WTC11 (cell line): ENCODE measurements around the gene LSR. TPM values are rescaled to one million over a fixed set of nuclear protein-coding genes. Genes with fewer than 3 reads are reported as not detected.

Experiments
- ATAC-seq: fragments of 200-7000 bp; cut with Tn5 transposase; 2 replicates; pipeline ENCODE4 v1.10.0; 2021; ENCODE audit warnings: mild to moderate bottlenecking, moderate library complexity
- CTCF ChIA-PET: fragments of 300-600 bp; sonication (Branson Sonifier 250); formaldehyde crosslinking; loops from one replicate; lab custom pipeline; 2021; ENCODE audit warnings: antibody characterized with exemption; lab: Charles Lee
- POLR2A ChIA-PET: fragments of 350-600 bp; sonication (Branson Sonifier 250); formaldehyde crosslinking; loops from one replicate; lab custom pipeline; 2021; ENCODE audit warnings: antibody characterized with exemption; lab: Charles Lee
- DNase-seq: peaks from one replicate; pipeline ENCODE4 v3.0.0; 2021; ENCODE audit warnings: low spot score
- H3K27ac Mint-ChIP-seq: 2 replicates; pipeline ENCODE4 v1.8.0; 2021; ENCODE audit warnings: mixed read lengths
- H3K27me3 Mint-ChIP-seq: 2 replicates; pipeline ENCODE4 v1.8.0; 2021; ENCODE audit warnings: low read depth, mild to moderate bottlenecking, moderate library complexity, mixed read lengths
- H3K36me3 Mint-ChIP-seq: 2 replicates; pipeline ENCODE4 v1.8.0; 2021; ENCODE audit warnings: mixed read lengths
- H3K4me1 Mint-ChIP-seq: 2 replicates; pipeline ENCODE4 v1.8.0; 2022; ENCODE audit warnings: mixed read lengths
- H3K4me3 Mint-ChIP-seq: 2 replicates; pipeline ENCODE4 v1.8.0; 2021; ENCODE audit warnings: mild to moderate bottlenecking, moderate library complexity, mixed read lengths
- H3K9me3 Mint-ChIP-seq: 2 replicates; pipeline ENCODE4 v1.8.0; 2021; ENCODE audit warnings: mixed read lengths
- ATF1 ChIP-seq: sonication (generic); formaldehyde crosslinking; IDR thresholded peaks from 2 replicates; pipeline ENCODE4 v1.8.1; 2023; ENCODE audit warnings: mild to moderate bottlenecking, moderate library complexity, missing genetic modification reagents
- CBFB ChIP-seq: sonication (generic); formaldehyde crosslinking; IDR thresholded peaks from 2 replicates; pipeline ENCODE4 v1.8.1; 2022; ENCODE audit warnings: mild to moderate bottlenecking, low read depth, missing genetic modification reagents
- ETV6 ChIP-seq: sonication (generic); formaldehyde crosslinking; IDR thresholded peaks from 2 replicates; pipeline ENCODE4 v1.8.1; 2022; ENCODE audit warnings: mild to moderate bottlenecking, missing genetic modification reagents
- FOXK1 ChIP-seq: sonication (generic); formaldehyde crosslinking; IDR thresholded peaks from 2 replicates; pipeline ENCODE4 v1.8.0; 2022; ENCODE audit warnings: mild to moderate bottlenecking, moderate library complexity, missing genetic modification reagents
- FOXP1 ChIP-seq: sonication (generic); formaldehyde crosslinking; IDR thresholded peaks from 2 replicates; pipeline ENCODE4 v1.8.0; 2022; ENCODE audit warnings: missing genetic modification reagents, mild to moderate bottlenecking, moderate library complexity, borderline replicate concordance
- FOXP4 ChIP-seq: sonication (generic); formaldehyde crosslinking; IDR thresholded peaks from 2 replicates; pipeline ENCODE4 v1.8.0; 2022; ENCODE audit warnings: mild to moderate bottlenecking, missing genetic modification reagents
- GTF2I ChIP-seq: fragments of 250-450 bp; sonication (Bioruptor Pico); conservative IDR thresholded peaks from 2 replicates; pipeline ENCODE4 v1.4.0; 2021; ENCODE audit warnings: mild to moderate bottlenecking
- JAZF1 ChIP-seq: fragments of 250-450 bp; sonication (Bioruptor Pico); IDR thresholded peaks from 2 replicates; pipeline ENCODE4 v1.9.0; 2021; ENCODE audit warnings: moderate library complexity, mild to moderate bottlenecking, inconsistent platforms
- KAT7 ChIP-seq: sonication (generic); formaldehyde crosslinking; IDR thresholded peaks from 2 replicates; pipeline ENCODE4 v1.8.1; 2023; ENCODE audit warnings: missing genetic modification reagents, mild to moderate bottlenecking, borderline replicate concordance
- MAX ChIP-seq: sonication (generic); formaldehyde crosslinking; IDR thresholded peaks from 2 replicates; pipeline ENCODE4 v1.8.0; 2022; ENCODE audit warnings: mild to moderate bottlenecking, missing genetic modification reagents
- MLX ChIP-seq: sonication (generic); formaldehyde crosslinking; IDR thresholded peaks from 2 replicates; pipeline ENCODE4 v1.8.1; 2023; ENCODE audit warnings: mild to moderate bottlenecking, missing genetic modification reagents, moderate library complexity
- NFATC4 ChIP-seq: fragments of 250-450 bp; sonication (Bioruptor Pico); IDR thresholded peaks from 2 replicates; pipeline ENCODE4 v1.9.0; 2021; ENCODE audit warnings: mild to moderate bottlenecking
- NR2C2 ChIP-seq: sonication (generic); formaldehyde crosslinking; IDR thresholded peaks from 2 replicates; pipeline ENCODE4 v1.8.0; 2022; ENCODE audit warnings: mild to moderate bottlenecking, missing genetic modification reagents
- OVOL2 ChIP-seq: fragments of 250-450 bp; sonication (Bioruptor Pico); IDR thresholded peaks from 2 replicates; pipeline ENCODE4 v1.9.0; 2021; ENCODE audit warnings: mild to moderate bottlenecking, borderline replicate concordance
- RORB ChIP-seq: fragments of 250-450 bp; sonication (Bioruptor Pico); IDR thresholded peaks from 2 replicates; pipeline ENCODE4 v1.9.0; 2021; ENCODE audit warnings: mild to moderate bottlenecking
- SMAD3 ChIP-seq: sonication (generic); formaldehyde crosslinking; IDR thresholded peaks from 2 replicates; pipeline ENCODE4 v1.8.0; 2022; ENCODE audit warnings: missing genetic modification reagents, mild to moderate bottlenecking, borderline replicate concordance
- SMAD4 ChIP-seq: sonication (generic); formaldehyde crosslinking; IDR thresholded peaks from 2 replicates; pipeline ENCODE4 v1.8.0; 2022; ENCODE audit warnings: mild to moderate bottlenecking, missing genetic modification reagents
- TEAD1 ChIP-seq: sonication (generic); formaldehyde crosslinking; IDR thresholded peaks from 2 replicates; pipeline ENCODE4 v1.8.0; 2022; ENCODE audit warnings: mild to moderate bottlenecking, missing genetic modification reagents
- TP53 ChIP-seq: sonication (generic); formaldehyde crosslinking; IDR thresholded peaks from 2 replicates; pipeline ENCODE4 v1.8.1; 2023; ENCODE audit warnings: mild to moderate bottlenecking, missing genetic modification reagents
- ZNF232 ChIP-seq: sonication (generic); formaldehyde crosslinking; IDR thresholded peaks from 2 replicates; pipeline ENCODE4 v1.8.0; 2022; ENCODE audit warnings: mild to moderate bottlenecking, missing genetic modification reagents
- ZNF263 ChIP-seq: sonication (generic); formaldehyde crosslinking; IDR thresholded peaks from 2 replicates; pipeline ENCODE4 v1.8.1; 2022; ENCODE audit warnings: low read depth, mild to moderate bottlenecking, moderate library complexity, missing genetic modification reagents
- ZNF281 ChIP-seq: sonication (generic); formaldehyde crosslinking; IDR thresholded peaks from 2 replicates; pipeline ENCODE4 v1.8.0; 2023; ENCODE audit warnings: mild to moderate bottlenecking, missing genetic modification reagents
- total RNA-seq: library from RNA; stranded (reverse); gene quantifications from 3 replicates; pipeline ENCODE4 v1.2.3, GENCODE V29; 2021
- TF ChIP-seq, protein P1 (sequence below): fragments of 250-450 bp; sonication (Bioruptor Pico); IDR thresholded peaks from 2 replicates; pipeline ENCODE4 v1.9.0; 2021; ENCODE audit warnings: mild to moderate bottlenecking
- TF ChIP-seq, protein P2 (sequence below): sonication (generic); formaldehyde crosslinking; IDR thresholded peaks from 2 replicates; pipeline ENCODE4 v1.8.0; 2023; ENCODE audit warnings: missing genetic modification reagents, mild to moderate bottlenecking, borderline replicate concordance

LSR gene
- total RNA-seq, 1 experiment from 2014 or later: 130 TPM

DNA sequence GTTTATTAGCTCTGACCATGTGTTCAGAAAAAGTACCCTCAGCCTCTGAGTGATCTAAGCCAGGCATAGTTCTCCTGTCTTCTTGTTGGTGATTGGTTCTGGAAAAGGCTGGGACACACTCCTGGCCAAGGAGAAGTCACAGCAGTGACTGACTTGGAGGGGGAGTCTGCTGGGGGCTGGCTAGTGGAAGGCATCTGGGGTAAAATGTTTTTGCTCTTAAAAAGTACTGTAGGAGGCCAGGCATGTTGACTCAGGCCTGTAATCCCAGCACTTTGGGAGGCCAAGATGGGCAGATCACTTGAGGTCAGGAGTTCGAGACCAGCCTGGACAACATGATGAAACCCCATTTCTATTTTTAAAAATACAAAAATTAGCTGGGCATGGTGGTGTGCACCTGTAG lies 41.9 kb upstream of the LSR start:
- no peak for ATAC-seq
- CTCF ChIA-PET: no interaction called here
- Mint-ChIP-seq H3K27ac (0 out of 2 replicates have a peak overlapping the region, but pooled peaks have one; percentile 41), H3K4me3 (no peak overlapping the region), H3K27me3 (no peaks in the 10 kb centered on the region; the same call in 1 of the 2 replicates), H3K4me1 (peaks cover 43% of the 10 kb centered on the region), H3K36me3 (0 out of 2 replicates have a peak, but pooled peaks cover 4% of the 10 kb centered on the region), H3K9me3 (peaks cover 10% of the 10 kb centered on the region)
- DNase-seq: no peak
- no peak for TF ChIP-seq ATF1 (CRISPR knock-in tag)
- TF ChIP-seq CBFB (CRISPR knock-in tag): no peak
- no peak for TF ChIP-seq FOXK1 (CRISPR knock-in tag)
- TF ChIP-seq, protein P1, sequence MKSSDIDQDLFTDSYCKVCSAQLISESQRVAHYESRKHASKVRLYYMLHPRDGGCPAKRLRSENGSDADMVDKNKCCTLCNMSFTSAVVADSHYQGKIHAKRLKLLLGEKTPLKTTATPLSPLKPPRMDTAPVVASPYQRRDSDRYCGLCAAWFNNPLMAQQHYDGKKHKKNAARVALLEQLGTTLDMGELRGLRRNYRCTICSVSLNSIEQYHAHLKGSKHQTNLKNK (CRISPR knock-in tag): no peak
- no peak for TF ChIP-seq NR2C2
- TF ChIP-seq OVOL2 (CRISPR knock-in tag): no peak
- no peak for TF ChIP-seq ZNF281 (CRISPR knock-in tag)
- no peak for TF ChIP-seq TP53 (CRISPR knock-in tag)
- TF ChIP-seq, protein P2, sequence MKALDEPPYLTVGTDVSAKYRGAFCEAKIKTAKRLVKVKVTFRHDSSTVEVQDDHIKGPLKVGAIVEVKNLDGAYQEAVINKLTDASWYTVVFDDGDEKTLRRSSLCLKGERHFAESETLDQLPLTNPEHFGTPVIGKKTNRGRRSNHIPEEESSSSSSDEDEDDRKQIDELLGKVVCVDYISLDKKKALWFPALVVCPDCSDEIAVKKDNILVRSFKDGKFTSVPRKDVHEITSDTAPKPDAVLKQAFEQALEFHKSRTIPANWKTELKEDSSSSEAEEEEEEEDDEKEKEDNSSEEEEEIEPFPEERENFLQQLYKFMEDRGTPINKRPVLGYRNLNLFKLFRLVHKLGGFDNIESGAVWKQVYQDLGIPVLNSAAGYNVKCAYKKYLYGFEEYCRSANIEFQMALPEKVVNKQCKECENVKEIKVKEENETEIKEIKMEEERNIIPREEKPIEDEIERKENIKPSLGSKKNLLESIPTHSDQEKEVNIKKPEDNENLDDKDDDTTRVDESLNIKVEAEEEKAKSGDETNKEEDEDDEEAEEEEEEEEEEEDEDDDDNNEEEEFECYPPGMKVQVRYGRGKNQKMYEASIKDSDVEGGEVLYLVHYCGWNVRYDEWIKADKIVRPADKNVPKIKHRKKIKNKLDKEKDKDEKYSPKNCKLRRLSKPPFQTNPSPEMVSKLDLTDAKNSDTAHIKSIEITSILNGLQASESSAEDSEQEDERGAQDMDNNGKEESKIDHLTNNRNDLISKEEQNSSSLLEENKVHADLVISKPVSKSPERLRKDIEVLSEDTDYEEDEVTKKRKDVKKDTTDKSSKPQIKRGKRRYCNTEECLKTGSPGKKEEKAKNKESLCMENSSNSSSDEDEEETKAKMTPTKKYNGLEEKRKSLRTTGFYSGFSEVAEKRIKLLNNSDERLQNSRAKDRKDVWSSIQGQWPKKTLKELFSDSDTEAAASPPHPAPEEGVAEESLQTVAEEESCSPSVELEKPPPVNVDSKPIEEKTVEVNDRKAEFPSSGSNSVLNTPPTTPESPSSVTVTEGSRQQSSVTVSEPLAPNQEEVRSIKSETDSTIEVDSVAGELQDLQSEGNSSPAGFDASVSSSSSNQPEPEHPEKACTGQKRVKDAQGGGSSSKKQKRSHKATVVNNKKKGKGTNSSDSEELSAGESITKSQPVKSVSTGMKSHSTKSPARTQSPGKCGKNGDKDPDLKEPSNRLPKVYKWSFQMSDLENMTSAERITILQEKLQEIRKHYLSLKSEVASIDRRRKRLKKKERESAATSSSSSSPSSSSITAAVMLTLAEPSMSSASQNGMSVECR (CRISPR knock-in tag): no peak
- TF ChIP-seq SMAD3 (CRISPR knock-in tag): no peak
- TF ChIP-seq ETV6 (CRISPR knock-in tag): no peak
- POLR2A ChIA-PET: no interaction called here

- Mint-ChIP-seq H3K9me3 (peaks cover 10% of the 10 kb centered on the region), H3K27me3 (no peaks in the 10 kb centered on the region; the same call in 1 of the 2 replicates), H3K4me1 (peaks cover 39% of the 10 kb centered on the region), H3K27ac (no peak overlapping the region), H3K4me3 (no peak overlapping the region), H3K36me3 (0 out of 2 replicates have a peak, but pooled peaks cover 4% of the 10 kb centered on the region)
- no peak for ATAC-seq
- no peak for DNase-seq
- CTCF ChIA-PET: no interaction called here
- POLR2A ChIA-PET: no interaction called here
- no peak for TF ChIP-seq NFATC4 (CRISPR knock-in tag)
- no peak for TF ChIP-seq SMAD4 (CRISPR knock-in tag)
- TF ChIP-seq ZNF232 (CRISPR knock-in tag): no peak
- no peak for TF ChIP-seq MLX
- TF ChIP-seq MAX: no peak
- TF ChIP-seq GTF2I (CRISPR knock-in tag): no peak
- no peak for TF ChIP-seq TEAD1 (CRISPR knock-in tag)
- no peak for TF ChIP-seq ZNF263 (CRISPR knock-in tag)
- no peak for TF ChIP-seq KAT7
- TF ChIP-seq FOXP4 (CRISPR knock-in tag): no peak
- no peak for TF ChIP-seq JAZF1 (CRISPR knock-in tag)
- no peak for TF ChIP-seq SMAD3 (CRISPR knock-in tag)
- no peak for TF ChIP-seq FOXP1 (CRISPR knock-in tag)
- no peak for TF ChIP-seq ETV6 (CRISPR knock-in tag)
- TF ChIP-seq RORB: no peak
Observed at GRCh38 chr19:35207391-35207871, 41.4 kb upstream of the LSR start.
